Panc1 (cell line): ENCODE data around the gene SLC7A5. TPM values are rescaled to one million over a fixed set of nuclear protein-coding genes. Genes with fewer than 3 reads are reported as not detected.
"Not testable (repeated sequence)": the region's sequence is repeated elsewhere in the genome, so short reads cannot be mapped to it uniquely, and the experiment has no call there.

Source experiments
- ATAC-seq: fragments of 200-7000 bp; cut with Tn5 transposase; 2 replicates; pipeline ENCODE4 v1.9.1; 2020; ENCODE audit warnings: mild to moderate bottlenecking, moderate library complexity
- BruUV-seq: library from RNA; stranded (reverse); fragments of 400-500 nt; replicated peaks from 2 replicates; lab custom pipeline; 2021; lab: Mats Ljungman, UMichigan
- CTCF ChIA-PET: fragments of 300-600 bp; sonication (Branson Sonifier 250); formaldehyde crosslinking; loops from one replicate; lab custom pipeline; 2022; ENCODE audit warnings: antibody characterized with exemption; lab: Charles Lee
- POLR2A ChIA-PET: fragments of 300-600 bp; sonication (Branson Sonifier 250); formaldehyde crosslinking; loops from one replicate; lab custom pipeline; 2022; ENCODE audit warnings: antibody characterized with exemption; lab: Charles Lee
- DNase-seq: peaks from one replicate; pipeline ENCODE4 v3.0.0-alpha.2; 2010; ENCODE audit warnings: low read depth, low spot score
- H3K27ac ChIP-seq: 2 replicates; pipeline ENCODE4 v1.5.1; 2011; ENCODE audit warnings: mild to moderate bottlenecking, low read length, inconsistent platforms
- H3K27me3 ChIP-seq: fragments of 200-500 bp; sonication (Bioruptor generic); 2 replicates; pipeline ENCODE4 v1.6.0; 2014; ENCODE audit warnings: low read length, inconsistent platforms; ENCODE audit not compliant: control insufficient read depth, insufficient read depth
- H3K36me3 ChIP-seq: fragments of 200-500 bp; sonication (Bioruptor generic); 2 replicates; pipeline ENCODE4 v1.5.1; 2014; ENCODE audit warnings: inconsistent platforms, mild to moderate bottlenecking, low read length, moderate library complexity; ENCODE audit not compliant: control insufficient read depth, insufficient read depth
- H3K4me1 ChIP-seq: 2 replicates; pipeline ENCODE4 v1.5.1; 2011; ENCODE audit warnings: inconsistent platforms, mild to moderate bottlenecking, low read length, moderate library complexity; ENCODE audit not compliant: control insufficient read depth, insufficient read depth
- H3K4me3 ChIP-seq, 2 experiments: 2 replicates each; pipeline ENCODE4 v1.5.1; 2011 to 2012; ENCODE audit warnings: low read depth in 2 of 2, low read length in 2 of 2, mild to moderate bottlenecking in 2 of 2, inconsistent platforms in 1 of 2, moderate library complexity in 1 of 2
- H3K9me3 ChIP-seq: fragments of 200-500 bp; sonication (Bioruptor generic); 2 replicates; pipeline ENCODE4 v1.5.1; 2014; ENCODE audit warnings: low read depth, mild to moderate bottlenecking, inconsistent platforms, low read length, moderate library complexity; ENCODE audit not compliant: control insufficient read depth, insufficient read depth
- POLR2AphosphoS5 ChIP-seq: IDR thresholded peaks from 2 replicates; pipeline ENCODE4 v1.6.1; 2012; ENCODE audit warnings: mild to moderate bottlenecking, low read depth, low read length, moderate library complexity
- SIN3A ChIP-seq: IDR thresholded peaks from 2 replicates; pipeline ENCODE4 v1.6.1; 2012; ENCODE audit warnings: low read depth, mild to moderate bottlenecking, low read length, moderate library complexity, borderline replicate concordance; ENCODE audit not compliant: insufficient read depth
- TCF7L2 ChIP-seq: IDR thresholded peaks from 2 replicates; pipeline ENCODE4 v1.6.1; 2011; ENCODE audit warnings: mild to moderate bottlenecking, low read depth, low read length, inconsistent platforms
- in situ Hi-C: cut with HindIII; loops from 2 replicates; pipeline ENCODE4 v1.10.0; 2016; ENCODE audit warnings: low sequenced_read_pairs, low pct_unique_long_range_greater_than_20kb
- intact Hi-C: fragments of 100-400 bp; cut with micrococcal nuclease; formaldehyde crosslinking; loops from one replicate; pipeline ENCODE4 v1.10.0; 2022; ENCODE audit not compliant: unreplicated experiment
- total RNA-seq: library from RNA; stranded (reverse); gene quantifications from one replicate; pipeline ENCODE4 v1.2.1, GENCODE V29; 2021; ENCODE audit not compliant: unreplicated experiment
- TF ChIP-seq, protein P1 (sequence below), 2 experiments: IDR thresholded peaks; 2 replicates each; pipeline ENCODE4 v1.6.1; 2011 to 2012; ENCODE audit warnings: low read depth in 2 of 2, control low read depth in 1 of 2, low read length in 1 of 2, mild to moderate bottlenecking in 1 of 2, moderate library complexity in 1 of 2; ENCODE audit not compliant: insufficient read depth in 1 of 2
- TF ChIP-seq, protein P2 (sequence below): fragments of 450-650 bp; IDR thresholded peaks from 2 replicates; pipeline ENCODE4 v1.5.1; 2017; ENCODE audit warnings: mild to moderate bottlenecking

SLC7A5 gene
- total RNA-seq, 1 experiment from 2014 or later, result 231 TPM

DNA sequence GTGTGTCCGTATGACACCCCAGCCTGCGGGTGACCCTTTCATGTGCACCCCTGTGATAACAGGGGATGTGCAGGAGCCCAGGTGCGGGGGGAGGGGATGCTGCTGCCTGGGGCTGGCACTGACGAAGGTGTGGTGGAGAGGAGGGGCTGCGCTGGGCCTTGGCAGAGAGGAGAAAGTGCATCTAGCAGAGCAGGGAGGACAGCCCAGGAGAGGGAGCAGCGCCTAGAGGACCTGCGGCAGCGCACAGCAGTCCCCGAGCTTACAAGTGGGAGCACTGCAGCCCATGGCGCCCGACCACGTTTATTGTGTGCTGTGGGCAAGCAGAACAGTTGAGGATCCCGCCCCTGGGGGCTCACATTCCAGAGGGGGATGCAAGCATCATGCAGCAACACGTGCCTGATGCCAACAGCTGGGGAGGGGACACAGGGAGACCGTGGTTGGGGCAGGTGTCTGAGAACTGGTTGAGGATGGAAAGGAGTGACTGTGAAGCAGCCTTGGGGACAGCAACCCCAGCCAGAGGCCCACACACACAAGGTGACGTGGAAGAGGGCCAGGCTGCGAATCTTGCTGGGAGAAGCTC is 10.9 kb upstream of the SLC7A5 start:
- ChIA-PET POLR2A (no interaction called here), CTCF (no interaction called here)
- ATAC-seq, result no peak
- no peak overlapping the region for H3K27ac ChIP-seq
- H3K4me3 ChIP-seq, result no peak overlapping the region
- TF ChIP-seq, protein P1, sequence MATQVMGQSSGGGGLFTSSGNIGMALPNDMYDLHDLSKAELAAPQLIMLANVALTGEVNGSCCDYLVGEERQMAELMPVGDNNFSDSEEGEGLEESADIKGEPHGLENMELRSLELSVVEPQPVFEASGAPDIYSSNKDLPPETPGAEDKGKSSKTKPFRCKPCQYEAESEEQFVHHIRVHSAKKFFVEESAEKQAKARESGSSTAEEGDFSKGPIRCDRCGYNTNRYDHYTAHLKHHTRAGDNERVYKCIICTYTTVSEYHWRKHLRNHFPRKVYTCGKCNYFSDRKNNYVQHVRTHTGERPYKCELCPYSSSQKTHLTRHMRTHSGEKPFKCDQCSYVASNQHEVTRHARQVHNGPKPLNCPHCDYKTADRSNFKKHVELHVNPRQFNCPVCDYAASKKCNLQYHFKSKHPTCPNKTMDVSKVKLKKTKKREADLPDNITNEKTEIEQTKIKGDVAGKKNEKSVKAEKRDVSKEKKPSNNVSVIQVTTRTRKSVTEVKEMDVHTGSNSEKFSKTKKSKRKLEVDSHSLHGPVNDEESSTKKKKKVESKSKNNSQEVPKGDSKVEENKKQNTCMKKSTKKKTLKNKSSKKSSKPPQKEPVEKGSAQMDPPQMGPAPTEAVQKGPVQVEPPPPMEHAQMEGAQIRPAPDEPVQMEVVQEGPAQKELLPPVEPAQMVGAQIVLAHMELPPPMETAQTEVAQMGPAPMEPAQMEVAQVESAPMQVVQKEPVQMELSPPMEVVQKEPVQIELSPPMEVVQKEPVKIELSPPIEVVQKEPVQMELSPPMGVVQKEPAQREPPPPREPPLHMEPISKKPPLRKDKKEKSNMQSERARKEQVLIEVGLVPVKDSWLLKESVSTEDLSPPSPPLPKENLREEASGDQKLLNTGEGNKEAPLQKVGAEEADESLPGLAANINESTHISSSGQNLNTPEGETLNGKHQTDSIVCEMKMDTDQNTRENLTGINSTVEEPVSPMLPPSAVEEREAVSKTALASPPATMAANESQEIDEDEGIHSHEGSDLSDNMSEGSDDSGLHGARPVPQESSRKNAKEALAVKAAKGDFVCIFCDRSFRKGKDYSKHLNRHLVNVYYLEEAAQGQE (IDR thresholded peaks at IDR 0.05; ENCODE audit: insufficient read depth in 1 of 2, low read depth in 2 of 2, low read length in 1 of 2), result no peak
- no peak for TF ChIP-seq POLR2AphosphoS5
- TF ChIP-seq, protein P2, sequence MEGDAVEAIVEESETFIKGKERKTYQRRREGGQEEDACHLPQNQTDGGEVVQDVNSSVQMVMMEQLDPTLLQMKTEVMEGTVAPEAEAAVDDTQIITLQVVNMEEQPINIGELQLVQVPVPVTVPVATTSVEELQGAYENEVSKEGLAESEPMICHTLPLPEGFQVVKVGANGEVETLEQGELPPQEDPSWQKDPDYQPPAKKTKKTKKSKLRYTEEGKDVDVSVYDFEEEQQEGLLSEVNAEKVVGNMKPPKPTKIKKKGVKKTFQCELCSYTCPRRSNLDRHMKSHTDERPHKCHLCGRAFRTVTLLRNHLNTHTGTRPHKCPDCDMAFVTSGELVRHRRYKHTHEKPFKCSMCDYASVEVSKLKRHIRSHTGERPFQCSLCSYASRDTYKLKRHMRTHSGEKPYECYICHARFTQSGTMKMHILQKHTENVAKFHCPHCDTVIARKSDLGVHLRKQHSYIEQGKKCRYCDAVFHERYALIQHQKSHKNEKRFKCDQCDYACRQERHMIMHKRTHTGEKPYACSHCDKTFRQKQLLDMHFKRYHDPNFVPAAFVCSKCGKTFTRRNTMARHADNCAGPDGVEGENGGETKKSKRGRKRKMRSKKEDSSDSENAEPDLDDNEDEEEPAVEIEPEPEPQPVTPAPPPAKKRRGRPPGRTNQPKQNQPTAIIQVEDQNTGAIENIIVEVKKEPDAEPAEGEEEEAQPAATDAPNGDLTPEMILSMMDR, result no peak
- TF ChIP-seq SIN3A, result no peak
- TF ChIP-seq TCF7L2, result no peak
- H3K4me1 ChIP-seq, result no peaks in the 10 kb centered on the region
- BruUV-seq, result no TSS peak
- intact Hi-C loops, result no loop called here
- H3K27me3 ChIP-seq, result no peaks in the 10 kb centered on the region
- in situ Hi-C loops, result no loop called here
- H3K9me3 ChIP-seq, result no peaks in the 10 kb centered on the region
- no peaks in the 10 kb centered on the region for H3K36me3 ChIP-seq
- DNase-seq, result no peak

DNA sequence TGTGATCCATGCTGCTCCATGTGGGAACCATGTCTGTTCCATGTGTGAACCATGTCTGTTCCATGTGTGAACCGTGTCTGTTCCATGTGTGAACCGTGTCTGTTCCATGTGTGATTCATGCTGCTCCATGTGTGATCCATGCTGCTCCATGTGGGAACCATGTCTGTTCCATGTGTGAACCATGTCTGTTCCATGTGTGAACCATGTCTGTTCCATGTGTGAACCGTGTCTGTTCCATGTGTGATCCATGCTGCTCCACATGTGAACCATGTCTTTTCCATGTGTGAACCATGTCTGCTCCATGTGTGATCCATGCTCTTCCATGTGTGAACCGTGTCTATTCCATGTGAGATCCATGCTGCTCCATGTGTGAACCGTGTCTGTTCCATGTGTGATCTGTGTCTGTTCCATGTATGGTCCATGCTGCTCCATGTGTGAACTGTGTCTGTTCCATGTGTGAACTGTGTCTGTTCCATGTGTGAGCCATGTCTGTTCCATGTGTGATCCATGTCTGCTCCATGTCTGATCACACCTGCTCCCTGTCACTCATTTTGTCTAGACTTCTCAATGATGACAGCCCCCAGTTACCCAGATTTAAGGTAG is 10.2 kb upstream of the SLC7A5 start:
- intact Hi-C loops, DNase-seq, H3K27me3 ChIP-seq, in situ Hi-C loops, CTCF ChIA-PET, ATAC-seq, H3K36me3 ChIP-seq, H3K4me1 ChIP-seq, BruUV-seq, H3K27ac ChIP-seq, H3K4me3 ChIP-seq, POLR2A ChIA-PET, H3K9me3 ChIP-seq: not testable (repeated sequence)

DNA sequence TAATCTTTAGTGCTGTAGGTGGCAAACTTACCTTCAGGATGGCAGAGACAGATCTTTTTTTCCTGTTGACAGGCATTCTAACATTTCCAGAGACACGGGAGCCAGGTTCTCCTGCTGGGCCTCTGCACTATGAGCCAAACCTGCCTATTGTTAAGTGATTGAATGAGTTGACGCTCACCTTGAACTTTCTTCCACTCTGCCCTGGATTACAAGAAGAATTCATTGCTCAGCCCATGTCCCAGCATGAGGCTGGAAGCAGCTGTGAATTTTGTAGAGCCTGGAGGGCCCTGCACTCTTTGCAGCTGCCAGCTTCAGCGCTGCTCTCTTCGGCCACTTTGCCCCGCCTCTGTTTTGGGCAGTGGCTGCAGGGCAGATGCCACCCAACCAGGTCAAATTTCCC is 9.4 kb upstream of the SLC7A5 start:
- CTCF ChIA-PET, result no interaction called here

More for the DNA sequence above, 9.4 kb upstream of the SLC7A5 start:
- in situ Hi-C loops, result no loop called here
- no peak overlapping the region for H3K4me3 ChIP-seq
- ATAC-seq (no peak), DNase-seq (no peak)
- TF ChIP-seq, protein P2, result no peak
- no peak for TF ChIP-seq SIN3A
- no peaks in the 10 kb centered on the region for H3K9me3 ChIP-seq
- no peaks in the 10 kb centered on the region for H3K36me3 ChIP-seq
- no peaks in the 10 kb centered on the region for H3K27me3 ChIP-seq
- no TSS peak for BruUV-seq
- intact Hi-C loops, result no loop called here
- H3K27ac ChIP-seq, result no peak overlapping the region
- POLR2A ChIA-PET, result no interaction called here
- no peaks in the 10 kb centered on the region; the same call in 1 of the 2 replicates for H3K4me1 ChIP-seq
